Panc1 (cell line): ENCODE data around the gene NDUFAF3. TPM values are rescaled to one million over a fixed set of nuclear protein-coding genes. Genes with fewer than 3 reads are reported as not detected.

Experiments
- ATAC-seq: fragments of 200-7000 bp; cut with Tn5 transposase; 2 replicates; pipeline ENCODE4 v1.9.1; 2020; ENCODE audit warnings: mild to moderate bottlenecking, moderate library complexity
- BruUV-seq: library from RNA; stranded (reverse); fragments of 400-500 nt; replicated peaks from 2 replicates; lab custom pipeline; 2021; lab: Mats Ljungman, UMichigan
- CTCF ChIA-PET: fragments of 300-600 bp; sonication (Branson Sonifier 250); formaldehyde crosslinking; loops from one replicate; lab custom pipeline; 2022; ENCODE audit warnings: antibody characterized with exemption; lab: Charles Lee
- POLR2A ChIA-PET: fragments of 300-600 bp; sonication (Branson Sonifier 250); formaldehyde crosslinking; loops from one replicate; lab custom pipeline; 2022; ENCODE audit warnings: antibody characterized with exemption; lab: Charles Lee
- DNase-seq: peaks from one replicate; pipeline ENCODE4 v3.0.0-alpha.2; 2010; ENCODE audit warnings: low read depth, low spot score
- H3K27ac ChIP-seq: 2 replicates; pipeline ENCODE4 v1.5.1; 2011; ENCODE audit warnings: mild to moderate bottlenecking, low read length, inconsistent platforms
- H3K27me3 ChIP-seq: fragments of 200-500 bp; sonication (Bioruptor generic); 2 replicates; pipeline ENCODE4 v1.6.0; 2014; ENCODE audit warnings: low read length, inconsistent platforms; ENCODE audit not compliant: control insufficient read depth, insufficient read depth
- H3K36me3 ChIP-seq: fragments of 200-500 bp; sonication (Bioruptor generic); 2 replicates; pipeline ENCODE4 v1.5.1; 2014; ENCODE audit warnings: inconsistent platforms, mild to moderate bottlenecking, low read length, moderate library complexity; ENCODE audit not compliant: control insufficient read depth, insufficient read depth
- H3K4me1 ChIP-seq: 2 replicates; pipeline ENCODE4 v1.5.1; 2011; ENCODE audit warnings: inconsistent platforms, mild to moderate bottlenecking, low read length, moderate library complexity; ENCODE audit not compliant: control insufficient read depth, insufficient read depth
- H3K4me3 ChIP-seq, 2 experiments: 2 replicates each; pipeline ENCODE4 v1.5.1; 2011 to 2012; ENCODE audit warnings: low read depth in 2 of 2, low read length in 2 of 2, mild to moderate bottlenecking in 2 of 2, inconsistent platforms in 1 of 2, moderate library complexity in 1 of 2
- H3K9me3 ChIP-seq: fragments of 200-500 bp; sonication (Bioruptor generic); 2 replicates; pipeline ENCODE4 v1.5.1; 2014; ENCODE audit warnings: low read depth, mild to moderate bottlenecking, inconsistent platforms, low read length, moderate library complexity; ENCODE audit not compliant: control insufficient read depth, insufficient read depth
- CTCF ChIP-seq: fragments of 450-650 bp; IDR thresholded peaks from 2 replicates; pipeline ENCODE4 v1.5.1; 2017; ENCODE audit warnings: mild to moderate bottlenecking
- POLR2AphosphoS5 ChIP-seq: IDR thresholded peaks from 2 replicates; pipeline ENCODE4 v1.6.1; 2012; ENCODE audit warnings: mild to moderate bottlenecking, low read depth, low read length, moderate library complexity
- REST ChIP-seq, 2 experiments: IDR thresholded peaks; 2 replicates each; pipeline ENCODE4 v1.6.1; 2011 to 2012; ENCODE audit warnings: low read depth in 2 of 2, control low read depth in 1 of 2, low read length in 1 of 2, mild to moderate bottlenecking in 1 of 2, moderate library complexity in 1 of 2; ENCODE audit not compliant: insufficient read depth in 1 of 2
- SIN3A ChIP-seq: IDR thresholded peaks from 2 replicates; pipeline ENCODE4 v1.6.1; 2012; ENCODE audit warnings: low read depth, mild to moderate bottlenecking, low read length, moderate library complexity, borderline replicate concordance; ENCODE audit not compliant: insufficient read depth
- TCF7L2 ChIP-seq: IDR thresholded peaks from 2 replicates; pipeline ENCODE4 v1.6.1; 2011; ENCODE audit warnings: mild to moderate bottlenecking, low read depth, low read length, inconsistent platforms
- in situ Hi-C: cut with HindIII; loops from 2 replicates; pipeline ENCODE4 v1.10.0; 2016; ENCODE audit warnings: low sequenced_read_pairs, low pct_unique_long_range_greater_than_20kb
- intact Hi-C: fragments of 100-400 bp; cut with micrococcal nuclease; formaldehyde crosslinking; loops from one replicate; pipeline ENCODE4 v1.10.0; 2022; ENCODE audit not compliant: unreplicated experiment
- total RNA-seq: library from RNA; stranded (reverse); gene quantifications from one replicate; pipeline ENCODE4 v1.2.1, GENCODE V29; 2021; ENCODE audit not compliant: unreplicated experiment

Gene NDUFAF3
- total RNA-seq, 1 experiment from 2014 or later = 101 TPM

GRCh38 chr3:49013113-49013737, 8.7 kb upstream of the NDUFAF3 start:
- Histone ChIP-seq H3K4me1 (peaks cover 13% of the 10 kb centered on the region), H3K9me3 (no peaks in the 10 kb centered on the region), H3K27me3 (no peaks in the 10 kb centered on the region), H3K27ac (no peak overlapping the region), H3K36me3 (no peaks in the 10 kb centered on the region), H3K4me3 (no peak overlapping the region)
- TF ChIP-seq CTCF = no peak
- no peak for TF ChIP-seq SIN3A
- TF ChIP-seq REST (IDR thresholded peaks at IDR 0.05; ENCODE audit: insufficient read depth in 1 of 2, low read depth in 2 of 2, low read length in 1 of 2) = no peak
- TF ChIP-seq TCF7L2 = no peak
- BruUV-seq = no TSS peak
- in situ Hi-C loops = no loop called here
- intact Hi-C loops = no loop called here
- DNase-seq (no peak), ATAC-seq (no peak)
- CTCF ChIA-PET = interaction anchor here (0.9 kb wide), 1 partner anchor 25 kb away, joined by 3 read pairs; no protein-coding TSS in a partner anchor
- POLR2A ChIA-PET = no interaction called here

- Histone ChIP-seq H3K4me1 (peaks cover 8% of the 10 kb centered on the region), H3K27ac (no peak overlapping the region), H3K4me3 (no peak overlapping the region), H3K36me3 (no peaks in the 10 kb centered on the region; the same call in 1 of the 2 replicates), H3K27me3 (no peaks in the 10 kb centered on the region), H3K9me3 (no peaks in the 10 kb centered on the region)
- no TSS peak for BruUV-seq
- in situ Hi-C loops (no loop called here), intact Hi-C loops (no loop called here)
- POLR2A ChIA-PET = interaction anchor here (0.6 to 0.7 kb wide), 2 partner anchors 11 to 26 kb away, joined by 7 read pairs; no protein-coding TSS in a partner anchor
- TF ChIP-seq CTCF (peak; percentile 77), POLR2AphosphoS5 (no peak; the same call in 1 of the 2 replicates)
- DNase-seq = no peak
- ATAC-seq = no peak
- CTCF ChIA-PET = interaction anchor here (0.9 kb wide), 1 partner anchor 26 kb away, joined by 3 read pairs; no protein-coding TSS in a partner anchor
These were observed 7.9 kb upstream of the NDUFAF3 start for GRCh38 chr3:49013738-49014660.
